IMR-90 (cell line): ENCODE measurements around the gene IL1RL1. TPM values are rescaled to one million over a fixed set of nuclear protein-coding genes. Genes with fewer than 3 reads are reported as not detected.
A peak's percentile ranks its signal among the peaks of the same experiment; 100 is the strongest.

Experiments used
- ATAC-seq: fragments of 200-7000 bp; cut with Tn5 transposase; 2 replicates; pipeline ENCODE4 v1.9.1; 2020; ENCODE audit warnings: low read depth, mild to moderate bottlenecking, moderate library complexity
- BruUV-seq: library from RNA; stranded (reverse); fragments of 400-500 nt; replicated peaks from 2 replicates; lab custom pipeline; 2021; lab: Mats Ljungman, UMichigan
- CTCF ChIA-PET: fragments of 300-600 bp; formaldehyde crosslinking; extraction: SDS; loops from one replicate; lab custom pipeline; 2021; ENCODE audit warnings: antibody characterized with exemption; lab: Yijun Ruan, JAX
- POLR2A ChIA-PET: fragments of 300-600 bp; sonication (Branson Sonifier 250); formaldehyde crosslinking; loops from one replicate; lab custom pipeline; 2022; ENCODE audit warnings: antibody characterized with exemption; ENCODE audit not compliant: unreplicated experiment; lab: Charles Lee
- DNase-seq: peaks from one replicate; pipeline ENCODE4 v3.0.0; 2013
- H2AFZ ChIP-seq: replicated peaks from 2 replicates; pipeline ENCODE3; 2013; ENCODE audit warnings: low read length, mild to moderate bottlenecking; ENCODE audit not compliant: poor library complexity
- H2AK5ac ChIP-seq: 2 replicates; pipeline ENCODE4 v1.6.1; 2013; ENCODE audit warnings: low read depth, low read length, inconsistent platforms
- H2AK9ac ChIP-seq: replicated peaks from 2 replicates; pipeline ENCODE3; 2013; ENCODE audit warnings: mild to moderate bottlenecking, low read depth, low read length, moderate library complexity; ENCODE audit not compliant: poor library complexity
- H2BK120ac ChIP-seq: 2 replicates; pipeline ENCODE4 v1.6.1; 2013; ENCODE audit warnings: low read depth, low read length, inconsistent platforms
- H2BK15ac ChIP-seq: 3 replicates; pipeline ENCODE4 v1.6.1; 2013; ENCODE audit warnings: low read depth, low read length, inconsistent platforms
- H2BK20ac ChIP-seq: 2 replicates; pipeline ENCODE4 v1.6.1; 2013; ENCODE audit warnings: low read depth, mild to moderate bottlenecking, inconsistent platforms, low read length, moderate library complexity
- H2BK5ac ChIP-seq: 2 replicates; pipeline ENCODE4 v1.6.1; 2013; ENCODE audit warnings: mild to moderate bottlenecking, low read depth, low read length, inconsistent platforms; ENCODE audit not compliant: poor library complexity, severe bottlenecking
- H3K14ac ChIP-seq: replicated peaks from 2 replicates; pipeline ENCODE4 v1.6.1; 2013; ENCODE audit warnings: low read depth, low read length, inconsistent platforms
- H3K18ac ChIP-seq: 2 replicates; pipeline ENCODE4 v1.6.1; 2013; ENCODE audit warnings: low read depth, low read length, control low read depth
- H3K23ac ChIP-seq: 2 replicates; pipeline ENCODE4 v1.6.1; 2013; ENCODE audit warnings: low read depth, low read length, inconsistent platforms
- H3K27ac ChIP-seq: 2 replicates; pipeline ENCODE4 v1.5.1; 2013; ENCODE audit warnings: mild to moderate bottlenecking, control low read depth, low read length; ENCODE audit not compliant: insufficient read depth
- H3K27me3 ChIP-seq: 2 replicates; pipeline ENCODE4 v1.6.1; 2013; ENCODE audit warnings: low read length; ENCODE audit not compliant: control insufficient read depth, insufficient read depth
- H3K36me3 ChIP-seq: 2 replicates; pipeline ENCODE4 v1.6.1; 2013; ENCODE audit warnings: low read length, mixed read lengths; ENCODE audit not compliant: control insufficient read depth, insufficient read depth
- H3K4ac ChIP-seq: 2 replicates; pipeline ENCODE4 v1.6.1; 2013; ENCODE audit warnings: low read depth, low read length, inconsistent platforms
- H3K4me1 ChIP-seq: 2 replicates; pipeline ENCODE4 v1.6.1; 2013; ENCODE audit warnings: low read length, mixed read lengths; ENCODE audit not compliant: control insufficient read depth, insufficient read depth
- H3K4me2 ChIP-seq: 2 replicates; pipeline ENCODE4 v1.6.1; 2013; ENCODE audit warnings: low read depth, mild to moderate bottlenecking, control low read depth, low read length, moderate library complexity
- H3K4me3 ChIP-seq: 2 replicates; pipeline ENCODE4 v1.5.1; 2013; ENCODE audit warnings: low read depth, mild to moderate bottlenecking, control low read depth, low read length, moderate library complexity; ENCODE audit not compliant: insufficient read depth
- H3K56ac ChIP-seq: 2 replicates; pipeline ENCODE4 v1.6.1; 2013; ENCODE audit warnings: low read length, inconsistent platforms; ENCODE audit not compliant: insufficient read depth; ENCODE audit errors: extremely low read depth
- H3K79me1 ChIP-seq, 2 experiments: 2 replicates each; pipeline ENCODE4 v1.6.1; 2013; ENCODE audit warnings: low read length in 2 of 2, inconsistent platforms in 1 of 2, low read depth in 1 of 2
- H3K9ac ChIP-seq: 2 replicates; pipeline ENCODE4 v1.6.1; 2013; ENCODE audit warnings: low read depth, low read length, control low read depth
- H3K9me1 ChIP-seq: 2 replicates; pipeline ENCODE4 v1.6.1; 2013; ENCODE audit warnings: low read length, inconsistent platforms; ENCODE audit not compliant: insufficient read depth
- H3K9me3 ChIP-seq: 2 replicates; pipeline ENCODE4 v1.6.1; 2013; ENCODE audit warnings: low read length; ENCODE audit not compliant: control insufficient read depth, insufficient read depth
- H4K20me1 ChIP-seq: 2 replicates; pipeline ENCODE4 v1.6.1; 2013; ENCODE audit warnings: low read length, inconsistent platforms; ENCODE audit not compliant: insufficient read depth
- H4K5ac ChIP-seq: 2 replicates; pipeline ENCODE4 v1.6.1; 2013; ENCODE audit warnings: mild to moderate bottlenecking, low read depth, low read length, control low read depth
- H4K8ac ChIP-seq, 2 experiments: 2 replicates each; pipeline ENCODE4 v1.6.1; 2013; ENCODE audit warnings: low read depth in 2 of 2, low read length in 2 of 2, control low read depth in 1 of 2, inconsistent platforms in 1 of 2
- H4K91ac ChIP-seq: 2 replicates; pipeline ENCODE4 v1.6.1; 2013; ENCODE audit warnings: low read depth, low read length, inconsistent platforms; ENCODE audit not compliant: insufficient read depth
- CEBPB ChIP-seq: IDR thresholded peaks from 2 replicates; pipeline ENCODE4 v1.6.1; 2012; ENCODE audit warnings: low read depth, low read length, improper control_type of control experiment
- MAFK ChIP-seq: IDR thresholded peaks from 2 replicates; pipeline ENCODE4 v1.6.1; 2012; ENCODE audit warnings: low read depth, low read length, improper control_type of control experiment
- WGBS, 2 experiments: methylation state at CpG; one replicate each; pipeline versions ENCODE4 v1.1.5 to v1.1.7; 2013; ENCODE audit warnings: missing lambda C conversion rate in 2 of 2; ENCODE audit not compliant: insufficient read length in 1 of 2; ENCODE audit errors: extremely low coverage in 2 of 2; 5-methylcytosine and 5-hydroxymethylcytosine counted together
- dilution Hi-C: fragments of 300-500 bp; cut with HindIII; formaldehyde crosslinking; loops from one replicate; pipeline ENCODE4 v1.14.3; 2018; ENCODE audit warnings: low sequenced_read_pairs; ENCODE audit not compliant: unreplicated experiment
- in situ Hi-C: fragments of 300-500 bp; cut with MboI; formaldehyde crosslinking; loops from 3 replicates; pipeline ENCODE4 v1.14.3; 2019; ENCODE audit warnings: low sequenced_read_pairs, inconsistent platforms, mixed read lengths
- intact Hi-C: fragments of 100-400 bp; cut with micrococcal nuclease; formaldehyde crosslinking; loops from 2 replicates; pipeline ENCODE4 v1.10.0; 2022
- polyA plus RNA-seq, 3 experiments: library from polyadenylated mRNA; depleted of rRNA; stranded (reverse); fragments of >200 nt; gene quantifications; 2 replicates each; pipeline ENCODE4 v1.2.3, GENCODE V29; 2012; ENCODE audit warnings: low replicate concordance in 1 of 3
- total RNA-seq: library from RNA; depleted of rRNA; stranded (reverse); fragments of >200 nt; gene quantifications from 2 replicates; pipeline ENCODE4 v1.2.3, GENCODE V29; 2012

IL1RL1 gene
- total and polyA plus RNA-seq, 2 of the 4 experiments (the other 2 are of a cell fraction): under 0.01 to 0.14 TPM

DNA sequence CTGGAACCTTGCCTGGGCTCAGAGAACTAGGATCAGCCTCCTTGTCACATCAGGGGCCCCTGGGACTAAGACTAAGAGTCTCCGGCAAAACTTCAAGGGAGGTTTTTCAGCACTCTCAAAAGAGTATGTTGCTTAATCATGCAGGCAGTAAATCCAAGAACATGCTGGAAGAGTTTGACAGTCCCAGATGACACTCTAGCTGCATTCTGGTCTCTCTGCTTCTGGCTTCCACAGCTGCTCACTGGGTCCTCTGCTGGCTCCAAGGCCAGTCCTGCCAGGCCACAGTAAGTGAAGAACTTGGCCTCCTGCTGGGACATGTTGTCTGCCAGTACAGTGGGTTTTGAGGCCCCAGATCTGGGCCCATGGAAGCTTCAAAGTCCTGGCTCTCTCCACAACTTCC, 45.2 kb upstream of the IL1RL1 start:
- no peaks in the 10 kb centered on the region for H4K20me1 ChIP-seq
- in situ Hi-C loops: no loop called here
- H2AK5ac ChIP-seq: peak overlapping the region; percentile 78
- H3K4me2 ChIP-seq: no peak overlapping the region
- DNase-seq (no peak), ATAC-seq (no peak)
- TF ChIP-seq MAFK (no peak), CEBPB (0 out of 2 replicates have a peak, but pooled peaks have one; percentile 18)
- intact Hi-C loops: no loop called here
- H3K56ac ChIP-seq: no peak overlapping the region
- peak overlapping the region; percentile 97; the same call in 1 of the 2 replicates for H4K91ac ChIP-seq
- no peak overlapping the region for H3K23ac ChIP-seq
- H2AFZ ChIP-seq: peak overlapping the region; percentile 44
- peak overlapping the region; percentile 99 for H3K4ac ChIP-seq
- peaks cover 26% of the 10 kb centered on the region for H3K4me1 ChIP-seq
- no peaks in the 10 kb centered on the region for H3K36me3 ChIP-seq
- H2BK120ac ChIP-seq: peak overlapping the region; percentile 100
- H3K18ac ChIP-seq: peak overlapping the region; percentile 5; the same call in 1 of the 2 replicates
- no peak overlapping the region for H2BK5ac ChIP-seq
- 100% methylated on average over 1 of the region's 1 CpG; no CpG with 5 or more reads in 1 of the 2 experiments for WGBS, 2 experiments
- H3K4me3 ChIP-seq: no peak overlapping the region
- H3K27ac ChIP-seq: no peak overlapping the region
- no peaks in the 10 kb centered on the region for H3K27me3 ChIP-seq
- H4K5ac ChIP-seq: peak overlapping the region; percentile 37; the same call in 1 of the 2 replicates
- H3K9me1 ChIP-seq: peaks cover 17% of the 10 kb centered on the region
- H4K8ac ChIP-seq: no peak overlapping the region; a peak in 1 of 4 replicates
- CTCF ChIA-PET: interaction anchor here (0.6 kb wide), 1 partner anchor 19 kb away, joined by 3 read pairs; no protein-coding TSS in a partner anchor
- H2BK15ac ChIP-seq: peak overlapping the region; percentile 96; the same call in 2 of the 3 replicates
- 0 out of 2 replicates have a peak overlapping the region, but pooled peaks have one; percentile 95 for H3K14ac ChIP-seq
- no peak overlapping the region for H2AK9ac ChIP-seq
- BruUV-seq: no TSS peak
- dilution Hi-C loops: no loop called here
- no peaks in the 10 kb centered on the region; a peak in 1 of 4 replicates for H3K79me1 ChIP-seq
- H3K9ac ChIP-seq: no peak overlapping the region
- POLR2A ChIA-PET: no interaction called here
- no peaks in the 10 kb centered on the region for H3K9me3 ChIP-seq
- H2BK20ac ChIP-seq: peak overlapping the region; percentile 98; the same call in 1 of the 2 replicates
